PC-9 (cell line): ENCODE data around the gene CWC27. TPM values are rescaled to one million over a fixed set of nuclear protein-coding genes. Genes with fewer than 3 reads are reported as not detected.
"Not testable (repeated sequence)": the region's sequence is repeated elsewhere in the genome, so short reads cannot be mapped to it uniquely, and the experiment has no call there.

Experiments used
- BruUV-seq: library from RNA; stranded (reverse); fragments of 400-500 nt; replicated peaks from 2 replicates; lab custom pipeline; 2021; lab: Mats Ljungman, UMichigan
- CTCF ChIA-PET: fragments of 300-600 bp; sonication (Branson Sonifier 250); formaldehyde crosslinking; loops from one replicate; lab custom pipeline; 2022; ENCODE audit warnings: antibody characterized with exemption; lab: Charles Lee
- POLR2A ChIA-PET: fragments of 300-600 bp; sonication (Branson Sonifier 250); formaldehyde crosslinking; loops from one replicate; lab custom pipeline; 2022; ENCODE audit warnings: antibody characterized with exemption; ENCODE audit not compliant: unreplicated experiment; lab: Charles Lee
- DNase-seq, 2 experiments: peaks; one replicate each; pipeline versions ENCODE4 v3.0.0 to v3.0.0-alpha.2; 2015 to 2022; ENCODE audit warnings: mixed read lengths in 1 of 2
- H2AFZ ChIP-seq: fragments of 200-600 bp; sonication (generic); 2 replicates; pipeline ENCODE4 v1.8.1; 2017; ENCODE audit warnings: antibody characterized with exemption
- H3F3A ChIP-seq: fragments of 200-600 bp; sonication (generic); 2 replicates; pipeline ENCODE4 v1.8.1; 2017; ENCODE audit warnings: antibody characterized with exemption, mild to moderate bottlenecking, low read depth; ENCODE audit not compliant: insufficient read depth
- H3K27ac ChIP-seq: fragments of 200-600 bp; sonication (generic); 2 replicates; pipeline ENCODE4 v1.6.1; 2016; ENCODE audit warnings: mixed run types
- H3K27me3 ChIP-seq: fragments of 200-600 bp; sonication (generic); 2 replicates; pipeline ENCODE4 v1.6.1; 2016; ENCODE audit warnings: low read depth, mixed run types; ENCODE audit not compliant: insufficient read depth
- H3K36me3 ChIP-seq: fragments of 200-600 bp; sonication (generic); 2 replicates; pipeline ENCODE4 v1.6.1; 2016; ENCODE audit warnings: low read depth, mixed run types
- H3K4me1 ChIP-seq: fragments of 200-600 bp; sonication (generic); replicated peaks from 2 replicates; pipeline ENCODE4 v1.6.1; 2016; ENCODE audit warnings: mixed run types; ENCODE audit not compliant: insufficient read depth
- H3K4me2 ChIP-seq: fragments of 200-600 bp; sonication (generic); 2 replicates; pipeline ENCODE4 v1.6.1; 2017; ENCODE audit warnings: mixed run types
- H3K4me3 ChIP-seq: fragments of 200-600 bp; sonication (generic); 2 replicates; pipeline ENCODE4 v1.6.1; 2016; ENCODE audit warnings: mixed run types
- H3K79me2 ChIP-seq: fragments of 200-600 bp; sonication (generic); 2 replicates; pipeline ENCODE4 v1.6.1; 2017; ENCODE audit warnings: low read depth, mixed run types
- H3K9me2 ChIP-seq: fragments of 200-600 bp; sonication (generic); 2 replicates; pipeline ENCODE4 v1.8.1; 2017; ENCODE audit warnings: mild to moderate bottlenecking; ENCODE audit not compliant: insufficient read depth
- H3K9me3 ChIP-seq: fragments of 200-600 bp; sonication (generic); 2 replicates; pipeline ENCODE4 v1.8.1; 2016; ENCODE audit warnings: low read depth; ENCODE audit not compliant: insufficient read depth
- H4K20me1 ChIP-seq: fragments of 200-600 bp; sonication (generic); 2 replicates; pipeline ENCODE4 v1.8.1; 2017; ENCODE audit not compliant: insufficient read depth
- CTCF ChIP-seq: fragments of 200-600 bp; sonication (generic); conservative IDR thresholded peaks from 2 replicates; pipeline ENCODE4 v1.6.1; 2017; ENCODE audit warnings: mixed run types, antibody characterized with exemption, mild to moderate bottlenecking, moderate library complexity
- EZH2 ChIP-seq: fragments of 200-600 bp; sonication (generic); IDR thresholded peaks from 2 replicates; pipeline ENCODE4 v1.8.0; 2017; ENCODE audit warnings: antibody characterized with exemption, low read depth
- intact Hi-C: fragments of 100-400 bp; cut with micrococcal nuclease; formaldehyde crosslinking; loops from one replicate; pipeline ENCODE4 v1.10.0; 2022; ENCODE audit not compliant: unreplicated experiment
- total RNA-seq: library from RNA; stranded (reverse); gene quantifications from 2 replicates; pipeline ENCODE4 v1.2.3, GENCODE V29; 2021

Gene CWC27
- total RNA-seq, 1 experiment from 2014 or later, result 24.1 TPM

GRCh38 chr5:64826541-64826940 lies 57.8 kb downstream of the CWC27 start:
- Histone ChIP-seq H3K4me1 (no peaks in the 10 kb centered on the region), H3K79me2 (no peaks in the 10 kb centered on the region), H3K4me3 (no peak overlapping the region), H3K9me3 (no peaks in the 10 kb centered on the region), H3K4me2 (no peak overlapping the region), H3F3A (no peaks in the 10 kb centered on the region), H3K36me3 (no peaks in the 10 kb centered on the region), H3K27ac (no peak overlapping the region), H2AFZ (no peak overlapping the region), H3K27me3 (no peaks in the 10 kb centered on the region), H4K20me1 (no peaks in the 10 kb centered on the region), H3K9me2 (no peaks in the 10 kb centered on the region; the same call in 1 of the 2 replicates)
- CTCF ChIA-PET, result no interaction called here
- intact Hi-C loops, result no loop called here
- POLR2A ChIA-PET, result no interaction called here
- DNase-seq, result no peak
- BruUV-seq, result no TSS peak
- TF ChIP-seq CTCF (no peak), EZH2 (no peak)

DNA sequence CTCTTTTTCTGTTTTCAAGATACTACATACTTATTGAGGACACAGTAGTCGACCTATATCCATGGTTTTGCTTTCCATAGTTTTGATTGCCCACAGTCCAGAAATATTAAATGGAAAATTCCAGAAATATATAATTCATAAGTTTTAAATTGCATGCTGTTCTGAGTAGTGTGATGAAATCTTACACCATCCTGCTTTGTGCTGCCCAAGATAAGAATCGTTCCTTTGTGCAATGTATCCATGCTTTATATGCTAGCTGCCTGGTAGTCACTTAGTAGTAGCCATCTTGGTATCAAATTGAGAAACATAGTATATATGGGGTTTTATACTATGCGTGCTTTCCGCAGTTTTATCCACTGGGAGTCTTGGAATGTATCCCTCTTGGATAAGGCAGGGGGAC lies 59.0 kb downstream of the CWC27 start:
- Histone ChIP-seq H3K79me2 (no peaks in the 10 kb centered on the region), H3K9me3 (no peaks in the 10 kb centered on the region), H4K20me1 (no peaks in the 10 kb centered on the region), H3K9me2 (no peaks in the 10 kb centered on the region; the same call in 1 of the 2 replicates), H3K27me3 (no peaks in the 10 kb centered on the region), H3K27ac (no peak overlapping the region), H3F3A (no peaks in the 10 kb centered on the region), H3K4me1 (no peaks in the 10 kb centered on the region), H3K4me2 (no peak overlapping the region), H2AFZ (no peak overlapping the region), H3K4me3 (no peak overlapping the region), H3K36me3 (no peaks in the 10 kb centered on the region)
- POLR2A ChIA-PET, result no interaction called here
- no TSS peak for BruUV-seq
- CTCF ChIA-PET, result no interaction called here
- TF ChIP-seq CTCF, result no peak
- TF ChIP-seq EZH2, result no peak
- DNase-seq, result no peak
- intact Hi-C loops, result no loop called here

- BruUV-seq, H3K9me3 ChIP-seq, H3K4me1 ChIP-seq, intact Hi-C loops, H3K4me3 ChIP-seq, H3K9me2 ChIP-seq, H3F3A ChIP-seq, H4K20me1 ChIP-seq, H3K27me3 ChIP-seq, H3K79me2 ChIP-seq, POLR2A ChIA-PET, H3K4me2 ChIP-seq, H3K36me3 ChIP-seq, DNase-seq, H2AFZ ChIP-seq, H3K27ac ChIP-seq: not testable (repeated sequence)
- CTCF ChIA-PET, result interaction anchor here (0.6 kb wide), 1 partner anchor 8 kb away, joined by 3 read pairs; no protein-coding TSS in a partner anchor
These were observed 61.9 kb downstream of the CWC27 start for GRCh38 chr5:64830650-64831049.

- H3K79me2 ChIP-seq, result no peaks in the 10 kb centered on the region
- 0 out of 2 replicates have a peak, but pooled peaks cover 3% of the 10 kb centered on the region for H3K9me3 ChIP-seq
- CTCF ChIA-PET, result no interaction called here
- H3K9me2 ChIP-seq, result no peaks in the 10 kb centered on the region
- H4K20me1 ChIP-seq, result no peaks in the 10 kb centered on the region
- H3F3A ChIP-seq, result no peaks in the 10 kb centered on the region
- H3K27me3 ChIP-seq, result no peaks in the 10 kb centered on the region
- intact Hi-C loops, result no loop called here
- BruUV-seq, result no TSS peak
- no peaks in the 10 kb centered on the region for H3K4me1 ChIP-seq
- no peaks in the 10 kb centered on the region for H3K36me3 ChIP-seq
- no peak for TF ChIP-seq EZH2
- TF ChIP-seq CTCF, result no peak
- H3K4me3 ChIP-seq, result no peak overlapping the region
- H3K4me2 ChIP-seq, result no peak overlapping the region
- no peak for DNase-seq
- H2AFZ ChIP-seq, result no peak overlapping the region
- no peak overlapping the region for H3K27ac ChIP-seq
- POLR2A ChIA-PET, result no interaction called here
These were observed 63.3 kb downstream of the CWC27 start for GRCh38 chr5:64831996-64832395.
